Cardiac septum (tissue), 1 donor: Measurements from ENCODE around the gene ZRANB1. TPM values are rescaled to one million over a fixed set of nuclear protein-coding genes. Genes with fewer than 3 reads are reported as not detected.
"Not testable (repeated sequence)": the region's sequence is repeated elsewhere in the genome, so short reads cannot be mapped to it uniquely, and the experiment has no call there.

Experiments
- DNase-seq: peaks from one replicate; pipeline ENCODE4 v3.0.0-alpha.2; 2020; ENCODE audit warnings: low spot score
- intact Hi-C: fragments of 100-400 bp; cut with DNase I; formaldehyde crosslinking; loops from one replicate; pipeline ENCODE4 v1.14.0; 2022
- long read RNA-seq: library from polyadenylated mRNA; unstranded; transcript quantifications from one replicate; pipeline ENCODE4 v2.0.0, GENCODE V29; 2021
- total RNA-seq: library from RNA; stranded (reverse); fragmentation: NEBNext Ultra II Directional; extraction: Animal tissue kit (Norgen Biotek cat#: 25700); gene quantifications from one replicate; pipeline ENCODE4 v1.2.1, GENCODE V29; 2021
- donor health status: DM: no; HTN: no; CAD: no.

Gene ZRANB1
- 25.7 TPM for total RNA-seq
- long read RNA-seq, full-length matches to known transcripts: 2 of 54 reads
- long read RNA-seq, partial matches to known transcripts: 9 of 54 reads
- long read RNA-seq, other reads (novel, unspliced or antisense): 43 of 54 reads

DNA sequence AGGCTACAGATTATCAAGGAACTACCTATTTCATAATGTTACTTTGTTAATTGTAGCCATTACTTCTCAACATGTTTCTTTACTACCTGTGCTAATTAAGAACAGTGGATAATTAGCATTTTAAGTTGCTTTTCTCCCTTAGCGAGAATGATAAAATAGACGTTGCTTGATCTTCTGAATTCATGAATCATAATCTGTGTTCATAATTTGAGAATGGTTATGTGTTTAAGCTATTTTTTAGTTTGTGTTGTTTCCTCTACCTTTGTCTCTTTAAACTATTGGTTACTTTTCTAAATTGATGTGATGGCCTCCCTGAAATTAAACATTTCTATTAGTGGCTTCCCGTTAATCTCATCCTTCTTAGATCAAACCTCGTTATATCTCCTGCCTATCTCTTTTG is at the start of gene ZRANB1:
ZRANB1 (plus strand) TSS at position 301 of the 400 bp plus-strand sequence. CDS start 371 bp downstream, outside the sequence.
- intact Hi-C loops: no loop called here
- no peak for DNase-seq

DNA sequence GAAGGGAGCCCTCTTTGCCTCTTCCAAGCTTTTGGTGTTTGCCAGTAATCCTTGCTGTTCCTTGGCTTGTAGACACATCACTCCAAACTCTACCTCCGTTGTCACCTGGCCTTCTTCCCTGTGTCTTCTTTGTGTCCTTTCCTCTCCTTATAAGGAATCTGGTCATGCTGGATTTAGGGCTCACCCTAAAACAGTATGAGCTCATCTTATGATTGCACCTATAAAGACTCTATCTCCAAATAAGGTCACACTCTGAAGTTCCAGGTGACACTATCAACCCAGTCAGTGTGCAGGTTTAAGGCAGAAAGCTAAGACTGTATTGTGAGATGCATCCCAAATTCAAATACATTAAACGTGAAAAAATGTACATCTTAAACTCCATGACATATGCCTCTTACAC is 49.0 kb upstream of the ZRANB1 start:
- intact Hi-C loops: no loop called here

DNA sequence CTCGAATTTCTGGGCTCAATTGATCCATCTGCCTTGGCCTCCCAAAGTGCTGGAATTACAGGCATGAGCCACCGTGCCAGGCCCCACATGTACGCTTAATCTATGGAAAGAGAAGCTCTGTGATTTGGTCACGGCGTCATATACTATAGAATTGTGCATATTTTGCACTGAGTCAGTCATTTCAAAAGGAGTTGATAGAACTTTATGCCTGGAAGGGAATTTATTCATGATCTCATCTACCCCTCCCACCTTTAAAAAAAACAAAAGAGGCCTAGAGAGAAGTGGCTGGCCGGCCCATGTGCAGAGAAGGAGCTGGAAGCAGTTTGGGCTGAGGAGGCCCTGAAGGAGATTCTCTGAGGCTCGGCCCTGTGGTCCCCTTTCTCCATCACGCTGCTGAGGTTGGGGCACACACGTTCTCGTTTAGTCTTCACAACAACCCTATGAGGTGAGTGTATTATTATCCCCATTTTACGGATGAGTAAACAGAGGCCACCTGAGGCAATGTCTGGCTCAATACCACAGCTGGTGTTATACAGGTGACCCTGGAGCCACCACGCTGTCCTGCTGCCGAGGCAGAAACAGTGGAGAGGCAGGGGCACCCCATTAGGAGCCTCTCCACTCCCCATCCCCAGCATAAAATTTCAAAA is 47.2 kb upstream of the ZRANB1 start:
- DNase-seq: peak; percentile 43
- intact Hi-C loops: no loop called here

More for the DNA sequence above, 49.0 kb upstream of the ZRANB1 start:
- DNase-seq: peak; percentile 39

DNA sequence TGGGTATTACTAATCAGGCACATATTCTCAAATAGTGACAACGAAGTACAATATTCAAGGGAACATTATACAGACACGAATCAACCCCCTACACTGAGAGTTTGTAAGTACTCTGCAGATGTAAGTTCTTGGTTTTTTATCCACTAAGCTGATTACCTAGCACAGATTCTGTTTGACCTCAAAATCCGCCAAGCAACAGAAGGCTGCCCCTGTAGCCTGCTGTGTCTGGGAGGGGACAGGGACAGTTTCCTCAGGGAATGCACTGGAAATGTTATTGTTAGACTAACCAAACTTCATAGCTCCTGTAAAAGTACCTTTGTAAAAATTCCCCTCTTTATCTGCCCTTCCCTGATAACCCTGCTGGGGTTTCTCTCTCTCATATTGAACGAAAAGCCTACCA is 45.2 kb upstream of the ZRANB1 start:
- DNase-seq: no peak
- intact Hi-C loops: no loop called here

DNA sequence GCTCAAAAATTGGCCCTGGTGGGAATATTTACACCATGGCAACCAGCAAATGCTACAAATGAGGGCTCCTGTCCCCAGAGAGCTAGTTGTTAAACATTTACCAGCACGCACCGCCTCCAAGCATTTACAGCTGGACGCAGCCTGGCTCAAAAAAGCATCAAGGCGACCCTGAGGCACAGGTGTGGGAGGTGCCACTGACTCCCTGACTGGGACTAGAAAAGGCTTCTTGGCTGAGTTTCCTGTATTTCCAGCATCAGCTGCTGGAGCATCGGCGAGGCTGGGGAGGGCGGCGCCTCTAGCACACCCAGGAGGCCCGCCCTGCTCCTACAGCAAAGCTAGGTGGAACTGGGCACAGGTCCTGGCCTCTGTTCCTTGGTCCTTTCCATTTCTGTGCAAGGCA is 43.5 kb upstream of the ZRANB1 start:
- intact Hi-C loops: no loop called here
- DNase-seq: peak; percentile 51

DNA sequence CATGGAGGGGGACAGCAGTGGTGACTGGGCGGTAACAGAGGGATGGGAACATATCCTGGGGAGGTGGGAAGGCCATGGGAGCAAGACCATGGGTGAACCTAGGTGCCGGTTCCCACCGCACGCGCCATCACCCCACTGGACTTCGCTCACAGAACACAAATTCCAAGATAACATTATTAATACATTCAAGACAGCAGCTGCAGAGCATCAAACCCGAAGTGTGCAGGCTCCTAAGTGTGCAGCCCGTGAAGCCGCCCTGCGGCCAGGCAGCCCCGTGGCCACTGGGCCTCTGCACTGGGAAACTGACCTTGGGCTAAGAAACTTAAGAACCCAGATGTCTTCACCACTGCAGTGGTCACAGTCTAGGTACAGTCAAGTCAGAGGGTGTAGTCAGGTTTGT is 42.8 kb upstream of the ZRANB1 start:
- intact Hi-C loops: no loop called here
- DNase-seq: peak; percentile 20

DNA sequence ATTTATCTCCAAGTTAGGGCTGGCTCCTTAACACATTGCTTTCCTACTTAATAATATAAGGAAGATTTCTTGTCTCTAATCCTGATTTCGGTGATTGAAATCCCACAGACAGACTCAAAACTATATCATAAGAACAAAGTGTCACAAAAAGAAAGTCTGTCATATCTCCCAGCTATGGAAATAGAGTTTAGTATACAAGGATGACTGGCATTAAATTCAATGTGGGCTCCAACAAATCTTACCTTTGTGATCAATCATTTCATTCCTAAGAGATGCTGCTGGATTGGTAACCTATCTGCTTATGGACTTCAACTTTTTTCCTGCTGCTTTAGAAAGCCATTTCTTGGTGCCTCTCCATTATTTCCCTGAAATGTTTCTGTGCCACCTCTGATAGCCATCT is 39.5 kb upstream of the ZRANB1 start:
- DNase-seq: no peak
- intact Hi-C loops: no loop called here

DNA sequence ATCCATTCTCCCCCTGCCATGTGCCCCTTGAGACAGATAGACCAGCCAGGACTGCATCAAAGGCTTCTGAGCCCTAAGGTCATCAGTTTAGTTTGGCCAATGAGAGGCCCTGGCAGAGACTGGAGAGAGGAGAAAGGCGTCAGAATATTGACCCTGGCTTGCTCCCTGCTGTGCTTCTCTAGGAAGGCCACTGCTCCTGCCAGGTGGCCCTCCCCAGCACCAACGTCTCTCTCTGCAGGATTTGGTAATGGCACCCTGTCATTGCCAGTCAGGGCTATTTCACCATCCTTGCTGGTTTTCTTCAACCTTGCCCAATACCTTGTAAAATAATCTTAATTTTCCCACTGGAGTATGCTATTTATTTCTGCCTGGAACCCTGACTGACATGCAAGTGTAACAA is 38.8 kb upstream of the ZRANB1 start:
- DNase-seq: no peak
- intact Hi-C loops: no loop called here

DNA sequence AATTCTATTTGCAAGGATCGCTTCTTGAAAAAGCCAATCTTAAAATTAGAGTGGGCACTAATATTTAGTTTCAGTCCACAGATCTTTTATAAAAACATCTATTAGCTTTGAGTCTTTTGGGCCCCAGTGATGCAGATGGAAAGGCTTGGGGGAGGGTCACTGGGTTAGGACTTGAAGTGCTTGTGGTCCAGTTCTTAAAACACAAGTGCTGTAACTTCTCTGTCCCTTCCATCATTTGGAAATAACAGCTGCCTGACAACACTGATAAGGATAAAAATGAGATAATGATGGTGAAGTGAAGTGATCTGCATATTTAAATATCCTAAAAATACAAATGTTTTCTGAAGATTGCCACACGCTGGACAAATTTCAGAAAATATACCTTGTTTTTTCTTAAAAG is 37.1 kb upstream of the ZRANB1 start:
- intact Hi-C loops: no loop called here
- no peak for DNase-seq

DNA sequence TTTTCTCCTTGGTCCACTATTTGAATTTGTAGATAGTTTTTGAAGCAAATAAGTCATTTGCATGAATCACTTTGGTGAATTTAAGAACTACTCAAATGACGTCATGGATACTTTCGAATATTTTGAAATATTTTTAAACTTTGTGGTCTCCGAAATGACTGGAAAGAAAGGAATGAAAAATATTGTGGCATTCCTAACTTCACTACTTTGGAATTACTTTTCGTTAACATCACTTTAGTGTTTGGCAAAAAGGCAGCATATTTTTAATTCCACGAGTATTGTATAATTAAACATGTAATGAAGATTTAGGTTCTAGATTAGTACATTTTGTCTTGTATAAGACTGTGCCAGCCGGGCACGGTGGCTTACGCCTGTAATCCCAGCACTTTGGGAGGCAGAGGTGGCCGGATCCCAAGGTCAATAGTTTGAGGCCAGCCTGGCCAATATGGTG is 35.3 kb upstream of the ZRANB1 start:
- intact Hi-C loops: no loop called here
- no peak for DNase-seq

DNA sequence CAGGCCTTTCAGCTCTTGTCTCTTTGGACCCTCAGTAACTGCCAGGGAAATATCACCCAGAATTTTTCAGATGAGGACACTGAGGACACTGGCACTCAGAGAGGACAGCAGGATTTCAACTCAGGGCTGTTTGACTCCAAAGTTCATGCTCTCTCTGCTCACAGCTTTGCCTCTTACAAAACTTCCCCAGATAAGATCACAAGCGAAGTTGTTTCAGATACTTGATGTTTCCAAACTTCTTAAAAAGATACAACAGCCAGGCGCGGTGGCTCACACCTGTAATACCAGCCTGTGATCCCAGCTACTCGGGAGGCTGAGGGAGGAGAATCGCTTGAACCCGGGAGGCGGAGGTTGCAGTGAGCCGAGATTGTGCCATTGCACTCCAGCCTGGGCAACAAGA is 32.4 kb upstream of the ZRANB1 start:
- DNase-seq: no peak
- intact Hi-C loops: no loop called here

DNA sequence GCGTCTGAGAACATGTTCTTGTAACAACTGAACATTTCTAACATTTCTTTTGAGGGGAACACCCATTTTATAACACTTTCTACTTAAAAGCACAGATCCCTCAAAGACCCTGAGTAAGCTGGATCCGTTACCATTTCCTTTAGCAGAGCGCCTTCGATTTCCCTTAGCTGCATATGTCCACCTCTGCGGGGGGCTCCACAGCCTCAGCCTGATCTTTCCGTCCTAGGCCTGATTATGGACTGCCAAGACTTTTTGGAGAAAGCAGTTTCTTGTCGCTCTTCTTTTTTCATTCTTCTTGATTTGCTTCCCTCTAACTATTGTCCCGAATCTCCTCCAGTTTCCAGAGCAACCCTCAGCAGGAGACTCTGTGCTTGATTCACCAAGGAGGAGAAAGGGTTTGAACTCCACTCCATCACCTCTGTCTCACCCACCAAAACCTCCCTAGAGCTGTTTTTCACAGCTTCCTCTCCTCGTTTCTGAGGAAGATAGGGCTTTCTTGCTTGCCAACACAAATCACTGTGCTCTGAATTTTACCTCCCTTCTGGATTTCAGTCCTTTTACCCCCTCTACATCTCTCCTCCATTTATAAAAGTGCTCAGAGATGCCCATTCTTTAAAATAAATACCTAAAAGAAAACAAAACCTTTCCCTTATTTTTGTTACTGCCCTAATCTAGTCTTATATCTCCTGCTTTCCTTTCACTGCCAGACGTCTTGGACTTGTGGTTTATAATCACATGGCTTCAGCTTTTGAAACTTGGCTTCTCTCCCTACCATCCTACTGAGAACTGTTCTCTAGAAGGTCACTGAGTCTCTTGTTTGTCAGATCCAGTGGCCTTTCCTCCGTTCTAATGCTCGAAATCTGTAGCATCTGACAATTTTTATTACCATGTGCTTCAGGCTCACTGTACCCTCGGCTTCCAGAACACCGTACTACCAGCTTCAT is 30.5 kb upstream of the ZRANB1 start:
- no peak for DNase-seq
- intact Hi-C loops: loop anchor here (10.0 kb wide), 1 partner anchor 253 kb away; the partner anchor contains the start of gene CTBP2

DNA sequence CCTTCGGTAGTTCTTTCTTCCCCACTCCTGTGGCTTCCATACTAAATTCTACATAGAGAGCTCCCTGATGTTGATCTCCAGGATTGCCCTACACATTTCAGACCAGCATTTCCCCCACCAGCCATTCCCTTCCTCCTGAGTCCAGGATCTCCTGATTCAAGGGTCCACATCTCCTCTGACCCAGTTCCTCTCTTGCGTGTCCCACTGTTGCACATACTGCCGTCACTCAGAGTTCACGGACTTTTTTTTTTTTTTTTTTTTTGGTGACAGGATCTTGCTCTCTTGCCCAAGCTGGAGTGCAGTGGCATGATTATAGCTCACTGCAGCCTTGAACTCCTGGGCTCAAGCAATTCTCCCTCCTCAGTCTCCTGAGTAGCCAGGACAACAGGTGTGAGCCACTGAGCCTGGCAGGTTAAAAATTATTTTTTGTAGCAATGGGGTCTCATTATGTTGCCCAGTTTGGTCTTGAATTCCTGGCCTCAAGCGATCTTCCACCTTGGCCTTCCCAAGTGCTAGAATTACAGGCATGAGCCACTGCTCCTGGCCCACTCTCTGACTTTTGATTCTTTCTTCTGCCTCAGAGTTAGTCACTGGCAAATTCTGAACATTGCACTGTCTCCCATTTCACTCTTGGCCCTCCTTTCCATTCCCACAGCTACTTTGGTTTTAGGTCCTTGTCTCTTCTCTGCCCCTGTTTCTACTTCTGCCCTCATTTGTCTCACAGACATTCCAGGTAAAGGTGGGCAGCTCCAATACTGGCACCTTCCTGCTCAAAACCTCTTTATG is 29.6 kb upstream of the ZRANB1 start:
- intact Hi-C loops: loop anchor here (10.0 kb wide), 1 partner anchor 253 kb away; the partner anchor contains the start of gene CTBP2
- no peak for DNase-seq

DNA sequence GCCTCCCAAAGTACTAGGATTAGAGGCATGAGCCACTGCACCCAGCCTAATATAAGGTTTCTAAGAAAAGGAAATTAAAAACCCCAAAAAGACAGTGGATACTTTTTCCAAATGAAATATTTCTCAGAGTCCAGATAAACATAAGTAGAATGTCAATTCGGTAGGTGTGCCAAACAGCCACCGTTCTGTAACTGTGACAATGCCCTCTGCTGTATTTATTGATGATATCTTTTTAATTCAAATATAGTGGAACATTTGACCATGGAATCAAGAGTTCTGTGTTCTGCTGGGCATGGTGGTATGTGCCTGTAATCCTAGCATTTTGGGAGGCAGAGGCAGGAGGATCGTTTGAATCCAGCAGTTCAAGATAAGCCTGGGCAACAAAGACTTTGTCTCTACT is 28.8 kb upstream of the ZRANB1 start:
- intact Hi-C loops: loop anchor here (10.0 kb wide), 1 partner anchor 252 kb away; the partner anchor contains the start of gene CTBP2
- no peak for DNase-seq

DNA sequence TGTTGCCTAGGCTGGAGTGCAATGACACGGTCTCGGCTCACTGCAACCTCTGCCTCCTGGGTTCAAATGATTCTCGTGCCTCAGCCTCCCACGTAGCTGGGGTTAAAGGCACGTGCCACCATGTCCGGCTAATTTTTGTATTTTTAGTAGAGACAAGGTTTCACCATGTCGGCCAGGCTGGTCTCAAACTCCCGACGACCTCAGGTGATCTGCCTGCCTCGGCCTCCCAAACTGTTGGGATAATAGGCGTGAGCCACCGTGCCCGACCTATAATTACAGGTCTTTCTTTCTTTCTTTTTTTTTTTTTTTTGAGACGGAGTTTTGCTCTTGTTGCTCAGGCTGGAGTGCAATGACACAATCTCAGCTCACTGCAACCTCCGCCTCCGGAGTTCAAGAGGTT is 27.5 kb upstream of the ZRANB1 start:
- intact Hi-C loops: loop anchor here (10.0 kb wide), 1 partner anchor 250 kb away; the partner anchor contains the start of gene CTBP2
- DNase-seq: not testable (repeated sequence)

DNA sequence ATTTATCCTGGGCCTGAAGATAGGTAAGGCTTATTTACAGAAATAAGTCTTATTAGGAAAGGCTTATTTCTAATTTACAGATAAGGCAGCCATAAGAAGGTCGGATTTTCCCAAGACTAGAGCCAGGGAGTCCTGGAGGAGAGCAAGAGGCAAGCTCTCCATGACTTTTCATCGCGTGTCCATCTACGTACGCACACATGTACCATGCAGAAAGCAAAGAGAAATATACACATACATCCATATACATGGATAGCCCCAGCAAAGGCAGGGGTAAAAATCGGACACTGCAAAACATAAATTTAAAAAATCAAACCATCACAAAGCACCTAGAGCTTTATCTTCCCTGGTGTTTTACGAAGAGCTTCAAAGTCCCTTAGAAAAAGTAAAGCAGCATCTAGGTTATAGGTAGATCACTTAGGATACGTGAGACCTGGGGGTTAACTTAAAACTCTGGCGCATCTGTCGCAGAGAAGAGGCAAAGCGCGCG is 25.8 kb upstream of the ZRANB1 start:
- DNase-seq: no peak
- intact Hi-C loops: loop anchor here (5.0 to 10.0 kb wide), 3 partner anchors 76 to 249 kb away; partner anchors contain the start of genes CTBP2 and EEF1AKMT2

DNA sequence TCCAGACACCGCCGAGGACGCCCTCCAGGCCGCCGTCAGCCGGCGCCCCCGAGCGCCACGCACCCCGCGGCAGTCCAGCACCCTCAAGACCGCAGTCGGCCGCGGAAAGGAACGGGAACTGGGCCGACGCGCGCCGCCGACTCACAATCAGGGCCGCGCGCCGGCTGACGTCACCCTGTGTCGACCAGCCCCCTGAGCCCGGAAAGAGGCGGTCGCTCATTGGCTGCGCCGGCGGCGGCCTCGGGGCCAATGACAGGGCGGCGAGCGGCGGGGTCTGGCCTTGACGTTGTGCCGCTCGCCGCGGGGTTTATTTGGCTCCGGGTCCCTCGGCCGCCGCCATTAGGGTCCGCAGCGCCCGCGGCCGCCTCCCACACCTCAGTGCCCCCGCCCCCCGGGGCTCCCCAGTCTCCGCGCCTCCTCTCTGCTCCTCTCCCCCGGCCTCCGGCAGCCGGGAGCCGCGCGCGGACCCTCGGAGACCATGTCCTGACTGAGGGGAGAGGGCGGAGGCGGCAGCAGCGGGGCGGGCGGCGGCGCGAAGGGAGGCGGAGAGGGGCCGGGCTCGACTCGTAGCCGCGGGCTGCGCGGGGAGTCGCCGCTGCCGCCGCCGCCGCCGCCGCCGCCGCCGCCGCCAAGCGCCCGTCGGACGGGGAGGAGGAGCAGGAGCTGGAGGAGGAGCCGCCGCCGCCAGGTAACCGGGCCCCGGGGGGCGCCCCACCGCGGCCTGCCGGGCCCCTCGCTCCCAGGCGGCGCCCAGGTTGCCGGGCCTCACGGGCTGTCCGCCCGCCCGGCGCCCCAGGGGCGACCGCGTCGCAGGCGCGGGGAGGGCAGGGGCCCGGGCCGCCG is 25.1 kb upstream of the ZRANB1 start:
- intact Hi-C loops: loop anchor here (5.0 to 10.0 kb wide), 3 partner anchors 75 to 248 kb away; partner anchors contain the start of genes CTBP2 and EEF1AKMT2

More for the DNA sequence above, 25.1 kb upstream of the ZRANB1 start:
- peak; percentile 99 for DNase-seq
